Activated naive CD4-positive, alpha-beta T cell treated with anti-CD3 and anti-CD28 coated beads, Interleukin-2, amount 10 ng/mL, durations not matched to agents 5 hours and 36 hours (primary cell): Measurements from ENCODE around the gene FAM228B. TPM values are rescaled to one million over a fixed set of nuclear protein-coding genes. Genes with fewer than 3 reads are reported as not detected.

Source experiments
- total RNA-seq, 2 experiments: library from RNA; stranded (reverse); gene quantifications; one replicate each; pipeline ENCODE4 v1.2.3, GENCODE V29; 2021

Gene FAM228B
- 10 to 100 TPM in 1 of 2 experiments, 1 to 10 TPM in 1; 8.8 to 10.1 TPM for total RNA-seq

DNA sequence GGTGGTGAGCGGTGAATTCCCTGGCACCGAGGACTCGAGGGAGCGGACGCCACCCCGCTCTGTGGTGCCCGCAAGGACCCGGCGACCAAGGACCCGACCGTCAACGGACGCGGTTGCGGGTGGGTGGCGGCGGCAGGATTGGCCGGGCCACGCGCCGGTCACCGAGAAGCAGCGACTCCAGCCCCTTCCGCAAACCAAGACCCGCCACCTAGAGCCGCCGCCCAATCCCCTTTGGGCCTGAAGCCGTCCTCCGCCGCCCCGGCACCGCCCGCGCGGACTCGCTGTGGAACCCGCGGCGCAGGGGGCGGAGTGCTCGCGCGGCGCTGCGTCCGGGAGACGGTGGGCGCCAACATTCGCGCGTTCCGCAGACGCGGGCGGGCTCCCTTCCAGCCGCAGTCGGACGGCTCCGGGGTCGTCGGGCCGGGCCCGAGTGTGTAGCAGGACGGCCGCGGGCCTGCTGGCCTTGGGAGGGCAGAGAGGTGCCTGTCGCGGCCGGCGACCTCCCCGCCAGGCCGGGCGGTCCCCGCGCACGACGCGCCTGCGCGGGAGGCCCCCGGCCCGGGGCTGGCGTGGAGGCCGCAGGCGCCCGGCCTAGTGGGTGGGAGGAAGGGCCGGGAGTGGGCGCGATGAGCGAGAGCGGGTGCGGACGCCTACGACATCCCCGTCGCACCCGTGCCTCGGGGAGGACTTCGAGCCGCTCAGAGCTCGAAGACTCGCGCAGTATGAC is at the start of gene FAM228B, which contains the start of gene PFN4:
Gene FAM228B, plus strand, starts transcription at position 275 of the 727 bp plus-strand sequence. CDS start 893 bp downstream, outside the sequence.
Gene PFN4, minus strand, starts transcription at position 140 of the 727 bp plus-strand sequence. CDS start 799 bp downstream, outside the sequence.

DNA sequence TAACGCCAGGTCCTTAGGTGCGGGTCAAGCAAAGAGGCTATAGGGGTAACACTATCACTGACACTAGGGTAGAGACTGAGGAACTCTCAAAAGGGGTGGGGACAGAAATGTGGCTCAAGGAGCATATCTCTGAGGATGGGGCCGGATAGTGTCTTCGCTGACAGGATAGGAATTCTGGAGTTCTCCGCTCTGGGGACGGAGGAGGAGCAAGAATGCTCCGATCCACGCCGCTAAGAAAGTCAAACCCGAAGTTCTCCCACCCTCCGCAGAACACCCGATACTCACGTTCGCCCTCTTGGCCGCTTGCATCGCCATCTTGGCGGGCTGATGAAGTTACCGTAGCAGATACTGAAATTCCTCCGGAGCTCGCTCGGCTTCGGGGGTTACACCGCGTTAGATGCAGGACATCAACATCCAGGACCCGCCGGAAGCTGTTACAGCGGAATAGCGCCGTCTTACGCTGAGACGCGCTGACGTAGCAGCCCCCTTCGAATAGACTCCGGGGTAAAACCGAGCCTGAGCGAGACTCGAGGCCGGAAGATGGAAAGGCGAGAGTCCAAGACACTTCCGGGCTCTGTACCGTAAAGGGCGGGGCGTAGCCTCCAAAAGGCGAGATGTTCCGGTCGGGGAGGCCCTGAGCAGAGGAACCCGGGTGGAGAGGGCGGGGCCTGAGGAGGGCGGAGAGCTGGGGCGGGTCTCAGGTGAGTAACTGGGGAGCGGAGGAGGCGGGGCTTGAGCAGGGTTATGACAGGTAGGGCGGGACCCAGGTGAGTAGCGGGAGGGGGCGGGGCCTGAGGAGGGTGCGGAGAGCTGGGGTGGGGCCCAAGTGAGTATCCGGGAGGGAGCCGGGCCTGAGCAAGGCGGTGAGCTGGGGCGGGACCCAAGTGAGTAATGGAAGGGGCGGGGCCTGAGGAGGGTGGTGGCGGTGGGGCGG is 47.1 kb upstream of the FAM228B start, which contains the start of gene SF3B6:
Gene SF3B6, minus strand, starts transcription at position 412 of the 934 bp plus-strand sequence. Its CDS starts 97 bp downstream, at position 315.

DNA sequence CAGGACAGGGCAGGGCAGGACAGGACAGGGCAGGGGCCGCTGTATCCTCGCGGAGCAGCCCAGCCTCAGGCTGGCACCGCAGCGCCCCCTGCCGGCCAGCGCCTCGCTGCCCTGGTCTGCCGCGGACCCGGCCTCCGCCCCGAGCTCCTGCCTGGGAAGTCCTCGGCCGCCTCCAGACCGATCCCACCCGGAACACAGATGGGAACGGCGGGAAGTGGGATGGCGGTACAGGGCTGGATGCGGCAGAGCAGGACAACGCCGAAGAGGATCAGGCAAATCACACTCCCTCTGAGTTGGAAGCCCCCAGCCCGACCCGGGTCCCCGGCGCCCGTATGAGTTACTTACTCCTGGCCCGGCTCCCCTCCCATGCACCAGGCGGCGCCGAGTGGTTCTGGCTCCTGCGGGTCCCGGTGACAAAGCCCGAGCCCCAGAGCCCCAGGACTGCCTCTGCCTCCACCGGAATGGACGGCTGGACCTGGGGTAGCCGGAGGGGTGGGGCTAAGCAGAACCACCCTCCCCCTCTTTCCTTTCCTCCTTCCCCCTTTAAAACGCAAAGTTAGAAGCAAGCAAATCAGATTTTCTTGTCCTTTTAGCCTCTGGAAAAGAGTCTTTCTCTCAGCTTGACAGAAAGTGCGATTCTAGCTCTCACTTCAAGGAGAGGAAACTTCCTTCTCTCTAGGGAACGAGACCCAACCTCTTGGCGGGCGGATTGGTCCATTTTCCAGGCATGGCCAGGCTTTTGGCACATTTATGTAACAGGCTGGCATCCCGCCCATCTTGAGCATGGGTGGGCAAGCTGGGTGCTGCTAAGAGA is 38.7 kb upstream of the FAM228B start, which contains the start of gene TP53I3:
Gene TP53I3, minus strand, starts transcription at position 449 of the 814 bp plus-strand sequence. CDS start 508 bp downstream, outside the sequence.

DNA sequence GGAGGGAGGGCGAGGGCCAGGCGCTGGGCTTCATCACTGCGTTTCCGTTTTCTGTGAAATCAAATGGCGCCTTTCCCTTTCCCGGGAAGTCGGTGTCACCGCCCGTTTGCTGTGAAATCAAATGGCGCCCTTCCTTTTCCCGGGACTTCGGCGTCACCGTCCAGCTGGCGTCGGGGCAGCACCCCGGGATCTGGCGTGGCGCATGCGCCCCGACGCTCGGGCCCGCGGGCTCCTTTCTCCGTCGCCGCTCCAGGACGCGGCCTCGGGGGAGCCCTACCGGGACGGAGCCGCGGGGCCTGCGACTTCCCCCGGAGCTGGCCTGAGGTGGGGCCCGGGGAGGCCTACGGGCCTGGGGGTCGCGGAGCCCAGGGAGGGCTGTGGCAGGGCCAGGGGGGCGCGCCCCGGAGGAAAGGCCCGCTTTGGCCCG is 51.6 kb downstream of the FAM228B start, which contains the start of gene FAM228A:
Gene FAM228A, plus strand, starts transcription at position 203 of the 427 bp plus-strand sequence. CDS start 428 bp downstream, outside the sequence.

Other genes starting within 250 kb of the FAM228B start
- 10 to 100 TPM; 24.4 to 26.0 TPM for gene ATAD2B, start 196.3 kb upstream of the FAM228B start, total RNA-seq
- 10 to 100 TPM; 13.8 to 13.9 TPM for gene UBXN2A, start 183.0 kb upstream of the FAM228B start, total RNA-seq
- not detected for gene MFSD2B, start 113.4 kb upstream of the FAM228B start, total RNA-seq
- 10 to 100 TPM; 16.3 to 17.6 TPM for gene WDCP, start 76.1 kb upstream of the FAM228B start, total RNA-seq
- under 1 TPM; 0.43 to 0.58 TPM for gene FKBP1B, start 73.7 kb upstream of the FAM228B start, total RNA-seq
- gene SF3B6, start 47.1 kb upstream of the FAM228B start, total RNA-seq = 10 to 100 TPM; 73.0 to 76.0 TPM
- gene TP53I3, start 38.6 kb upstream of the FAM228B start, total RNA-seq = 1 to 10 TPM; 1.3 to 3.1 TPM
- not detected for gene PFN4, start 135 bp upstream of the FAM228B start, total RNA-seq
- under 1 TPM in 1 of 2 experiments, not detected in 1; 0.14 TPM for gene FAM228A, start 51.6 kb downstream of the FAM228B start, total RNA-seq
- gene ITSN2, start 237.1 kb downstream of the FAM228B start, total RNA-seq = 10 to 100 TPM; 75.9 to 77.2 TPM